Nephron progenitor cell (in vitro differentiated cells): ENCODE results near the gene YY1.
A peak's percentile ranks its signal among the peaks of the same experiment; 100 is the strongest.

Source experiments
- DNase-seq: peaks from one replicate; pipeline ENCODE4 v3.0.0; 2021
- H3K27ac Mint-ChIP-seq: 2 replicates; pipeline ENCODE4 v1.8.0; 2021; ENCODE audit warnings: mild to moderate bottlenecking, moderate library complexity, mixed read lengths
- H3K27me3 Mint-ChIP-seq: 2 replicates; pipeline ENCODE4 v1.8.0; 2021; ENCODE audit warnings: mild to moderate bottlenecking, low read depth, mixed read lengths; ENCODE audit not compliant: poor library complexity
- H3K36me3 Mint-ChIP-seq: 2 replicates; pipeline ENCODE4 v1.8.0; 2021; ENCODE audit warnings: low read depth, mixed read lengths
- H3K4me1 Mint-ChIP-seq: 2 replicates; pipeline ENCODE4 v1.8.0; 2021; ENCODE audit warnings: mixed read lengths
- H3K4me3 Mint-ChIP-seq: 2 replicates; pipeline ENCODE4 v1.8.0; 2021; ENCODE audit warnings: mild to moderate bottlenecking, moderate library complexity, mixed read lengths
- H3K9me3 Mint-ChIP-seq: 2 replicates; pipeline ENCODE4 v1.8.0; 2021; ENCODE audit warnings: mild to moderate bottlenecking, moderate library complexity, mixed read lengths
- TF ChIP-seq, protein P1 (sequence below): fragments of 200-600 bp; sonication (generic); IDR thresholded peaks from 2 replicates; pipeline ENCODE4 v1.5.0; 2021; ENCODE audit warnings: antibody characterized with exemption

The YY1 gene

GRCh38 chr14:100314724-100315123, 75.8 kb downstream of the YY1 start:
- H3K4me1 Mint-ChIP-seq, result peaks cover 34% of the 10 kb centered on the region
- no peak overlapping the region for H3K4me3 Mint-ChIP-seq
- TF ChIP-seq, protein P1, sequence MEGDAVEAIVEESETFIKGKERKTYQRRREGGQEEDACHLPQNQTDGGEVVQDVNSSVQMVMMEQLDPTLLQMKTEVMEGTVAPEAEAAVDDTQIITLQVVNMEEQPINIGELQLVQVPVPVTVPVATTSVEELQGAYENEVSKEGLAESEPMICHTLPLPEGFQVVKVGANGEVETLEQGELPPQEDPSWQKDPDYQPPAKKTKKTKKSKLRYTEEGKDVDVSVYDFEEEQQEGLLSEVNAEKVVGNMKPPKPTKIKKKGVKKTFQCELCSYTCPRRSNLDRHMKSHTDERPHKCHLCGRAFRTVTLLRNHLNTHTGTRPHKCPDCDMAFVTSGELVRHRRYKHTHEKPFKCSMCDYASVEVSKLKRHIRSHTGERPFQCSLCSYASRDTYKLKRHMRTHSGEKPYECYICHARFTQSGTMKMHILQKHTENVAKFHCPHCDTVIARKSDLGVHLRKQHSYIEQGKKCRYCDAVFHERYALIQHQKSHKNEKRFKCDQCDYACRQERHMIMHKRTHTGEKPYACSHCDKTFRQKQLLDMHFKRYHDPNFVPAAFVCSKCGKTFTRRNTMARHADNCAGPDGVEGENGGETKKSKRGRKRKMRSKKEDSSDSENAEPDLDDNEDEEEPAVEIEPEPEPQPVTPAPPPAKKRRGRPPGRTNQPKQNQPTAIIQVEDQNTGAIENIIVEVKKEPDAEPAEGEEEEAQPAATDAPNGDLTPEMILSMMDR, result no peak
- H3K27me3 Mint-ChIP-seq, result peaks cover 6% of the 10 kb centered on the region
- no peak overlapping the region for H3K27ac Mint-ChIP-seq
- DNase-seq, result no peak
- H3K9me3 Mint-ChIP-seq, result no peaks in the 10 kb centered on the region
- H3K36me3 Mint-ChIP-seq, result no peaks in the 10 kb centered on the region

- H3K27me3 Mint-ChIP-seq, result peaks cover 17% of the 10 kb centered on the region
- TF ChIP-seq, protein P1, result no peak
- no peak overlapping the region for H3K27ac Mint-ChIP-seq
- no peaks in the 10 kb centered on the region for H3K9me3 Mint-ChIP-seq
- H3K36me3 Mint-ChIP-seq, result no peaks in the 10 kb centered on the region
- no peak for DNase-seq
- H3K4me3 Mint-ChIP-seq, result no peak overlapping the region
- H3K4me1 Mint-ChIP-seq, result peaks cover 25% of the 10 kb centered on the region
Measured at GRCh38 chr14:100317389-100317788, 78.4 kb downstream of the YY1 start.

DNA sequence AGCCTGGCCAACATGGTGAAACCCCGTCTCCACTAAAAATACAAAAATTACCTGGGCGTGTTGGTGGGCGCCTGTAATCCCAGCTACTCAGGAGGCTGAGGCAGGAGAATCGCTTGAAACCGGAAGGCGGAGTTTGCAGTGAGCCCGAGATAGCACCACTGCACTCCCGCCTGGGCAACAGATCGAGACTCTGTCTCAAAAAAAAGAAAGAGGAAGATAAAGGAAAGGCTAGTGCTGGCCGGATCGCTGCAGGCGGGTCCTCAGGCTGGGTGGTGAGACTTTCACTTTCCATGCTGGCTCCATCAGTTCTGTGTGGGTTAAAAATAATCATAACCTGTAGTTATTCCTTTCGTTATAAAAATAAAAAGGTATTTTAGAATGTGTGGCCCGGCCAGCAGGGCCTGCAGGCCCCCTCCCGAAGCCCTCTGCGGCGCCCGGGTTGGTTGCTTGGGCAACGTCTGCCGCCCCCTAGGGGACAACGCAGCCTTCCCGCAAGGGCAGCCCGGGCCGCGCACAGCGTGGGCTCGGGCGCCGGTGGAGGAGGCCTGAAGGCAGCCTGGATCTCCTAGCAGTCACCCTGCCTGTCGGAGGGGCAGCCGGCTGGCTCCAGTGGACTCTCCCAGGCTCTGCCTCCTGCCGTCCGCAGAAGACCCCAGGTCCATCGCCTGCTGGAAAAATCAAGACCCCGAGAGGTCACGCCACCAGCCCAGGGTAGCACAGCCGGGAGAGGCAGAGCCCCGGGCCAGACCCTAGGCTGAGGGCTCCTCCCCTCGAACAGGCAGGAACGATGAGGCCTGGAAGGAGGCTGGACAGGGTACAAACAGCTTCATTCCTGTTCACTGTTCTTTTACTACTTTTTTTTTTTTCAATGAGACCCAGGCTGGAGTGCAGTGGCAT, 79.2 kb downstream of the YY1 start:
- Mint-ChIP-seq H3K27ac (no peak overlapping the region), H3K4me1 (peaks cover 23% of the 10 kb centered on the region), H3K4me3 (no peak overlapping the region), H3K9me3 (no peaks in the 10 kb centered on the region), H3K27me3 (peaks cover 17% of the 10 kb centered on the region), H3K36me3 (no peaks in the 10 kb centered on the region)
- DNase-seq, result peak; percentile 73
- TF ChIP-seq, protein P1, result peak; percentile 67

GRCh38 chr14:100320157-100320856, 81.4 kb downstream of the YY1 start:
- Mint-ChIP-seq H3K36me3 (no peaks in the 10 kb centered on the region), H3K9me3 (no peaks in the 10 kb centered on the region), H3K27me3 (peaks cover 13% of the 10 kb centered on the region), H3K4me3 (no peak overlapping the region), H3K4me1 (peaks cover 27% of the 10 kb centered on the region), H3K27ac (peak overlapping the region; percentile 15)
- TF ChIP-seq, protein P1, result no peak
- DNase-seq, result no peak

GRCh38 chr14:100321473-100322137, 82.7 kb downstream of the YY1 start:
- Mint-ChIP-seq H3K27ac (no peak overlapping the region), H3K9me3 (no peaks in the 10 kb centered on the region)

More at GRCh38 chr14:100321473-100322137, 82.7 kb downstream of the YY1 start:
- Mint-ChIP-seq H3K4me3 (no peak overlapping the region), H3K27me3 (peaks cover 13% of the 10 kb centered on the region), H3K36me3 (no peaks in the 10 kb centered on the region), H3K4me1 (peaks cover 28% of the 10 kb centered on the region)
- TF ChIP-seq, protein P1, result no peak
- DNase-seq, result no peak
